SK-N-SH (cell line): ENCODE results near the gene NUMA1. TPM values are rescaled to one million over a fixed set of nuclear protein-coding genes. Genes with fewer than 3 reads are reported as not detected.

Source experiments
- CTCF ChIA-PET: fragments of 300-600, 350-600 bp; formaldehyde crosslinking; extraction: SDS; loops from one replicate; lab custom pipeline; 2021; lab: Yijun Ruan, JAX
- POLR2A ChIA-PET: fragments of 350-600 bp; sonication (Branson Sonifier 250); formaldehyde crosslinking; extraction: SDS; loops from one replicate; lab custom pipeline; 2020; ENCODE audit warnings: antibody characterized with exemption, inconsistent platforms; lab: Yijun Ruan, JAX
- DNase-seq: peaks from one replicate; pipeline ENCODE4 v3.0.0; 2012
- H2AFZ ChIP-seq: fragments of 200-600 bp; sonication (generic); 2 replicates; pipeline ENCODE4 v1.8.1; 2016; ENCODE audit warnings: antibody characterized with exemption, mild to moderate bottlenecking, low read depth
- H3F3A ChIP-seq: fragments of 200-600 bp; sonication (generic); replicated peaks from 2 replicates; pipeline ENCODE3; 2016; ENCODE audit warnings: antibody characterized with exemption, mild to moderate bottlenecking; ENCODE audit not compliant: insufficient read depth
- H3K27ac ChIP-seq, 2 experiments: fragments of 200-500 bp in 1 of 2; fragments of 200-600 bp in 1 of 2; sonication (Bioruptor generic) in 1 of 2; sonication (generic), shearing (Covaris generic) in 1 of 2; 2 replicates each; pipeline versions ENCODE4 v1.5.1 to v1.6.1; 2014 to 2016; ENCODE audit warnings: low read depth in 2 of 2, inconsistent platforms in 1 of 2, low read length in 1 of 2, mild to moderate bottlenecking in 1 of 2, mixed read lengths in 1 of 2
- H3K27me3 ChIP-seq: fragments of 200-600 bp; sonication (generic), shearing (Covaris generic); 2 replicates; pipeline ENCODE4 v1.6.1; 2016; ENCODE audit warnings: mixed run types; ENCODE audit not compliant: insufficient read depth
- H3K36me3 ChIP-seq, 2 experiments: fragments of 200-500 bp in 1 of 2; fragments of 200-600 bp in 1 of 2; sonication (Bioruptor generic) in 1 of 2; sonication (generic) in 1 of 2; replicated peaks in 1 of 2; 2 replicates each; pipeline versions ENCODE3 to v1.5.1; 2014 to 2016; ENCODE audit warnings: low read length in 1 of 2, mild to moderate bottlenecking in 1 of 2; ENCODE audit not compliant: insufficient read depth in 2 of 2, control insufficient read depth in 1 of 2
- H3K4me1 ChIP-seq, 2 experiments: fragments of 200-500 bp in 1 of 2; fragments of 200-600 bp in 1 of 2; sonication (Bioruptor generic) in 1 of 2; sonication (generic), shearing (Covaris generic) in 1 of 2; 2 replicates each; pipeline versions ENCODE4 v1.5.1 to v1.6.1; 2014 to 2016; ENCODE audit warnings: low read depth in 1 of 2, low read length in 1 of 2, mixed run types in 1 of 2; ENCODE audit not compliant: insufficient read depth in 2 of 2, control insufficient read depth in 1 of 2
- H3K4me2 ChIP-seq: fragments of 200-600 bp; sonication (generic), shearing (Covaris generic); 2 replicates; pipeline ENCODE4 v1.6.1; 2017; ENCODE audit warnings: mixed run types
- H3K4me3 ChIP-seq, 2 experiments: fragments of 200-500 bp in 1 of 2; fragments of 200-600 bp in 1 of 2; sonication (Bioruptor generic) in 1 of 2; sonication (generic), shearing (Covaris generic) in 1 of 2; 2 replicates each; pipeline versions ENCODE4 v1.5.1 to v1.8.1; 2014 to 2016; ENCODE audit warnings: low read depth in 2 of 2, inconsistent platforms in 1 of 2, low read length in 1 of 2, mild to moderate bottlenecking in 1 of 2, mixed read lengths in 1 of 2, moderate library complexity in 1 of 2
- H3K79me2 ChIP-seq: fragments of 200-600 bp; sonication (generic); 2 replicates; pipeline ENCODE4 v1.8.1; 2017; ENCODE audit warnings: mild to moderate bottlenecking; ENCODE audit not compliant: insufficient read depth
- H3K9ac ChIP-seq: fragments of 200-600 bp; sonication (generic); 2 replicates; pipeline ENCODE4 v1.6.1; 2017; ENCODE audit warnings: mixed run types
- H3K9me2 ChIP-seq: fragments of 200-600 bp; sonication (generic); 2 replicates; pipeline ENCODE4 v1.6.1; 2017; ENCODE audit warnings: mixed run types
- H3K9me3 ChIP-seq: fragments of 200-600 bp; sonication (generic); 2 replicates; pipeline ENCODE4 v1.6.1; 2017; ENCODE audit warnings: mixed run types, mild to moderate bottlenecking, moderate library complexity
- H4K20me1 ChIP-seq: fragments of 200-600 bp; sonication (generic); 2 replicates; pipeline ENCODE4 v1.6.1; 2017; ENCODE audit warnings: mild to moderate bottlenecking, mixed run types; ENCODE audit not compliant: insufficient read depth
- FOXJ3 ChIP-seq: sonication (generic); formaldehyde crosslinking; IDR thresholded peaks from 2 replicates; pipeline ENCODE4 v1.5.1; 2020; ENCODE audit warnings: mild to moderate bottlenecking, missing genetic modification reagents
- FOXM1 ChIP-seq: IDR thresholded peaks from 2 replicates; pipeline ENCODE4 v1.4.0; 2012; ENCODE audit warnings: low read depth, mild to moderate bottlenecking
- IRF3 ChIP-seq: fragments of 150-350 bp; IDR thresholded peaks from 2 replicates; pipeline ENCODE4 v1.6.1; 2016; ENCODE audit warnings: mild to moderate bottlenecking, low read depth, low read length
- MEF2A ChIP-seq: IDR thresholded peaks from 2 replicates; pipeline ENCODE4 v1.4.0; 2012; ENCODE audit warnings: low read depth, borderline replicate concordance
- MXI1 ChIP-seq: IDR thresholded peaks from 2 replicates; pipeline ENCODE4 v1.6.1; 2012; ENCODE audit warnings: mild to moderate bottlenecking, low read depth, low read length, improper control_type of control experiment
- NRF1 ChIP-seq: IDR thresholded peaks from 2 replicates; pipeline ENCODE4 v1.6.1; 2012; ENCODE audit warnings: low read depth, mild to moderate bottlenecking, low read length
- PBX3 ChIP-seq: IDR thresholded peaks from 2 replicates; pipeline ENCODE4; 2012
- POLR2AphosphoS5 ChIP-seq: IDR thresholded peaks from 2 replicates; pipeline ENCODE4 v1.6.1; 2012; ENCODE audit warnings: low read depth, low read length
- RAD21 ChIP-seq: IDR thresholded peaks from 2 replicates; pipeline ENCODE4 v1.6.1; 2012; ENCODE audit warnings: mild to moderate bottlenecking, low read length
- RCOR1 ChIP-seq: fragments of 150-350 bp; IDR thresholded peaks from 2 replicates; pipeline ENCODE4 v1.6.1; 2017; ENCODE audit warnings: antibody characterized with exemption, low read length
- RXRA ChIP-seq: IDR thresholded peaks from 2 replicates; pipeline ENCODE4 v1.4.0; 2012; ENCODE audit warnings: low read depth, mild to moderate bottlenecking, borderline replicate concordance
- TAF1 ChIP-seq: IDR thresholded peaks from 2 replicates; pipeline ENCODE4 v1.6.1; 2012; ENCODE audit warnings: low read depth, mild to moderate bottlenecking, low read length, moderate library complexity, borderline replicate concordance
- TEAD4 ChIP-seq: IDR thresholded peaks from 2 replicates; pipeline ENCODE4 v1.4.0; 2012; ENCODE audit warnings: mild to moderate bottlenecking, borderline replicate concordance; ENCODE audit not compliant: insufficient read depth
- USF2 ChIP-seq: fragments of 150-350 bp; IDR thresholded peaks from 2 replicates; pipeline ENCODE4 v1.6.1; 2017; ENCODE audit warnings: antibody characterized with exemption, low read length, low read depth, borderline replicate concordance
- YY1 ChIP-seq: IDR thresholded peaks from 2 replicates; pipeline ENCODE4 v1.4.0; 2012; ENCODE audit warnings: low read depth, mild to moderate bottlenecking
- WGBS: methylation state at CpG from one replicate; pipeline ENCODE4 v1.1.6; 2017; ENCODE audit warnings: low lambda C conversion rate; 5-methylcytosine and 5-hydroxymethylcytosine counted together
- polyA plus RNA-seq, 3 experiments: library from polyadenylated mRNA; depleted of rRNA; stranded (reverse); fragments of >200 nt; gene quantifications; 2 replicates each; pipeline ENCODE4 v1.2.3, GENCODE V29; 2012

Gene NUMA1
- polyA plus RNA-seq, 1 of the 3 experiments (the other 2 are of a cell fraction) = 111 TPM

GRCh38 chr11:72039856-72040401 is 40.4 kb downstream of the NUMA1 start:
- ChIA-PET POLR2A (interaction anchor here (1.0 to 4.0 kb wide), 16 partner anchors 9 to 371 kb away, joined by 3 to 21 read pairs (median 4); partner anchors contain the start of genes ANAPC15, LRRC51, NUMA1 and PHOX2A), CTCF (interaction anchor here (0.7 to 5.2 kb wide), 9 partner anchors 10 to 1667 kb away, joined by 3 to 30 read pairs (median 4); partner anchors contain the start of gene CLPB)
- no peak overlapping the region for H2AFZ ChIP-seq

More at GRCh38 chr11:72039856-72040401, 40.4 kb downstream of the NUMA1 start:
- H3K9me3 ChIP-seq = no peaks in the 10 kb centered on the region
- H3K27me3 ChIP-seq = no peaks in the 10 kb centered on the region
- H3K4me3 ChIP-seq = peak overlapping the region; percentile 64 to 67
- H3K4me1 ChIP-seq = peaks cover 18 to 45% of the 10 kb centered on the region in 2 experiments
- peak overlapping the region; percentile 84 for H3K9ac ChIP-seq
- H3K27ac ChIP-seq = peak overlapping the region; percentile 97 to 99
- peaks cover 18% of the 10 kb centered on the region for H3F3A ChIP-seq
- peaks cover 95% of the 10 kb centered on the region for H3K79me2 ChIP-seq
- H4K20me1 ChIP-seq = peaks cover 26% of the 10 kb centered on the region
- WGBS = 26% methylated on average over 6 of the region's 6 CpGs
- TF ChIP-seq MEF2A = no peak
- TF ChIP-seq POLR2AphosphoS5 = no peak
- no peak for TF ChIP-seq USF2
- TF ChIP-seq YY1 = no peak
- no peak for TF ChIP-seq TEAD4
- TF ChIP-seq RAD21 = no peak
- TF ChIP-seq RXRA = no peak
- no peak for TF ChIP-seq RCOR1
- TF ChIP-seq NRF1 = no peak
- TF ChIP-seq IRF3 = no peak
- no peak for TF ChIP-seq PBX3
- TF ChIP-seq TAF1 = no peak
- no peak for TF ChIP-seq FOXM1
- TF ChIP-seq FOXJ3 (CRISPR knock-in tag) = no peak
- no peak for TF ChIP-seq MXI1
- H3K36me3 ChIP-seq = peaks cover 6 to 16% of the 10 kb centered on the region in 2 experiments
- DNase-seq = no peak
- no peaks in the 10 kb centered on the region for H3K9me2 ChIP-seq
- peak overlapping the region; percentile 91 for H3K4me2 ChIP-seq
